ENCODE results near the gene CLDN10.

GRCh38 chr13:95512957-95513356 is 39.6 kb upstream of the CLDN10 start:
- TF ChIP-seq POLR2A (IDR thresholded peaks at IDR 0.05): no peak
- TF ChIP-seq, protein P1, sequence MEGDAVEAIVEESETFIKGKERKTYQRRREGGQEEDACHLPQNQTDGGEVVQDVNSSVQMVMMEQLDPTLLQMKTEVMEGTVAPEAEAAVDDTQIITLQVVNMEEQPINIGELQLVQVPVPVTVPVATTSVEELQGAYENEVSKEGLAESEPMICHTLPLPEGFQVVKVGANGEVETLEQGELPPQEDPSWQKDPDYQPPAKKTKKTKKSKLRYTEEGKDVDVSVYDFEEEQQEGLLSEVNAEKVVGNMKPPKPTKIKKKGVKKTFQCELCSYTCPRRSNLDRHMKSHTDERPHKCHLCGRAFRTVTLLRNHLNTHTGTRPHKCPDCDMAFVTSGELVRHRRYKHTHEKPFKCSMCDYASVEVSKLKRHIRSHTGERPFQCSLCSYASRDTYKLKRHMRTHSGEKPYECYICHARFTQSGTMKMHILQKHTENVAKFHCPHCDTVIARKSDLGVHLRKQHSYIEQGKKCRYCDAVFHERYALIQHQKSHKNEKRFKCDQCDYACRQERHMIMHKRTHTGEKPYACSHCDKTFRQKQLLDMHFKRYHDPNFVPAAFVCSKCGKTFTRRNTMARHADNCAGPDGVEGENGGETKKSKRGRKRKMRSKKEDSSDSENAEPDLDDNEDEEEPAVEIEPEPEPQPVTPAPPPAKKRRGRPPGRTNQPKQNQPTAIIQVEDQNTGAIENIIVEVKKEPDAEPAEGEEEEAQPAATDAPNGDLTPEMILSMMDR (IDR thresholded peaks at IDR 0.05): no peak
